GM18498 (cell line): Measurements from ENCODE around the gene CHAMP1.

Experiments used
- ATAC-seq: cut with Tn5 transposase; IDR thresholded peaks from one replicate; pipeline ENCODE4 v1.9.1; 2021; ENCODE audit warnings: mild to moderate bottlenecking, moderate library complexity; ENCODE audit not compliant: unreplicated experiment

CHAMP1 gene

DNA sequence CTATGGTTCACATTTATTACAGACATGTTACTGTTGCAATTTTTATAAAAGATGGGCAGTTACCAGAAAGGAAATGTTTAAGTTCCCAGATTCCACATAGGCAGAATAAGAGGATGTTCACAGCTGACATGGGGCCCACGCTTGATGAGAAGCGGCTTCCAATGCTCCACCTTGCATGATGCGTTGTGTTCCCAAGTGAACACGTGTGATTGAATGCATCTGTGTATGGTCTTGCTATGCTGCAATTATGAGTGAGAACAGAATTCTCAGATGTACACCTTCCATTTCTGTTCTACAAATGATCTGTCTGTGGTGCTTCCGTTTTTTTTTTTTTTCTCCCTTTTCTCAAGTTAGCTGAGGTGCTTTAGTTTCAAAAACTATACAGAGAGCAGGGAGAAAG lies 17.4 kb upstream of the CHAMP1 start:
- ATAC-seq: no peak

DNA sequence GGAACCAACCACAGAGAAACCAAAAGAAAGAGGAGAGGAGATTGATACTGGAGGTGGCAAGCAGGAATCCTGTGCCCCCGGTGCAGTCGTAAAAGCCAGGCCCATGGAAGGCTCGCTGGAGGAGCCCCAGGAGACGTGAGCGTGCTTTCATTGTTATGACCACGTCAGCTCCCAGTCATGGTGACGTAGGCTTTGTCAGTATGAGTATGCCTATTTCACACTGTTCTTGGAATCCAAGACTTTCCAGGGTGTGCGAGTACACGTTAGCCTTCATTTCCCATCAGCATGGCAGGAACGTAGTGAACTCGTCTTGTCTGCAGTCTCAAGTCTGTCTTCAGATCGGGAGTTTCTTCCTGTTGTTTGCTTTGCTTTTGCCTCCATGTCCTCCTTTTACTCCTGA lies 15.4 kb upstream of the CHAMP1 start:
- no peak for ATAC-seq

DNA sequence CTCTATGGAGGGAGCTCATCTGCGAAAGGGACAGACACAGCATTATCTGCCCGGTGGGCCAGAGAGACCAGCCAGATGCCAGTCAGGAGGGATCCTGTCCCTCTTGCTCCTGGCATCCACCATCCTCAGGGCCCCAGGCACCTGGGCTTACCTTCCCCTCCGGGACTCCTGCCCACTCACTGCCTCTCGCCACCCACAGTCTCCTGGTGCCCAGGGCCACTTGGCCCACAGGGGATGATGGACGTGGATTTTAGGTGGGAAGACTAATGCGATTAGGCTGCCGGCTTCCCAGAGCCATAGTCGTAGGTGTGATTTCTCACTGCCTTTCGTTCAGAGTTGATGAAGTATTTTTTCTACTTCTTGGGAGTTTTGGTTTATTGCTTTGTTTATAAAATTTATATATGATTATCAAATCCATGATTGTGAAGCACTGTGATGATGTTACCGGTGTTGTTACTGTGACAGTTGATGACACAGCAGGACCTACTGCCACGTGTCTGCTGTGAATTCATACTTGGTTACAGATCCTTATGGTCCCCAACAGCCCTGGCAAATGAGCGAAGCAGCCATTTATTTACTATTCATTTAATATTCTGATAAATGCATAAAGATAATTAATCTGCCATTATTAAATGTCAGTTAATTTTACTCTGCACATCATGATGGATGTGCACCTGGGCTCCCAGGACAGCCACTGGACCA lies 14.5 kb upstream of the CHAMP1 start:
- no peak for ATAC-seq

DNA sequence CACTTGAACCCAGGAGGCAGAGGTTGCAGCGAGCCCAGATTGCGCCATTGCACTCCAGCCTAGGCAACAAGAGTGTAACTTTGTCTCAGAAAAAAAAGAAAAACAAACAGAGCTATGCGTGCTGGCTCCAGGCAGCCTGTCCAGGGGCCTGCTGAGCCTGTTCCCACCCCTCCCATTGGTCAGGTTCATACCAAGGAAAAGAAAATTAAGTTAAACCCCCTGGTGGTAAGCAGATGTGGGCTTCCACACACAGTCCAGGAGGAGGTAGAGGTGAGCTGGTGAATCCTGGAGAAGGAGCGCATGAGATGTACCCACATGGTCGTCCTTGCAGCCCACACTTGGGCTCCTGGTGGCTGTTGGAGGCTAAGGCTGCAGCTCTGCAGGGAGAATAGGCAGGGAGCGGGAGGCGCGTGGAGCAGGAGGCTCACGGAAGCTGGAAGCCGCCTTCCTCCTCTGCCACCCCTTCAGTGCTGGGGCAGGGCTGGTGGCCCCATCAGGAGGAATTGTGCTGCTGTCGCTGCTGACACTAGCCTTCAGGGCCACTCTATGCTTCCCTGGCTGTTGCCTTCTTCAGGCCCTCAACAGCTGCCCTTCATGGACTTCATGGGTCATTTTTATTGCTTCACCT lies 10.5 kb upstream of the CHAMP1 start:
- no peak for ATAC-seq

DNA sequence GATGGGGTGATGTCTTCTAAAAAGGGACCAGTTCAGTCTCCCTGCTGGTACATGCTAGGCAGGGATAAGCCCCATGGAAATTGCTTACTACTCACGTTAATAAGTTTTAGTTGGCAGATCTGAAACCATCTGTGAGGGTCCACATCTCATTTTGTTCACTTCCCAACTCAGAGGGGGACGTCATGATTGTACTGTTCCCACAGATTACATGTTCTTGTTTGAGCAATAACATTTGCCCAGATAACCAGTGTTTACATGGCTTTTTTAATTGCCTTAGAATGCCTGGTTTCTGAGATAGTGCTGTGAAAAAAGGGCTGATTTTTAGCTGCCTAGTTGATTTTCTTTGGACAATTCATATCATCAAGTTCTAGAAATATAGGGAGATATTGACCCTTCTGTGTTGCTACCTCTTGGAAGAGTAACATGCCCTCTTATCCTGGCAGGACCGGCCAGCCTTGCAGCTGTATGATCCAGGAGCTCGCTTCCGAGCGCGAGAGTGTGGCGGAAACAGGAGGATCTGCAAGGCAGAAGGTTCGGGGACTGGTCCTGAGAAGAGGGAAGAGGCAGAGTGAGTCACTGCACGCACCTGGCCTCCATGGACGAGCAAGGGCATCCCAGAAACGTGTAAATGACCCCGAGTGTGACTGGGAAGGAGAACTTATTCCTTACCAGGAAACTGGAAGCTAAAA lies 9.8 kb upstream of the CHAMP1 start:
- ATAC-seq: no peak

DNA sequence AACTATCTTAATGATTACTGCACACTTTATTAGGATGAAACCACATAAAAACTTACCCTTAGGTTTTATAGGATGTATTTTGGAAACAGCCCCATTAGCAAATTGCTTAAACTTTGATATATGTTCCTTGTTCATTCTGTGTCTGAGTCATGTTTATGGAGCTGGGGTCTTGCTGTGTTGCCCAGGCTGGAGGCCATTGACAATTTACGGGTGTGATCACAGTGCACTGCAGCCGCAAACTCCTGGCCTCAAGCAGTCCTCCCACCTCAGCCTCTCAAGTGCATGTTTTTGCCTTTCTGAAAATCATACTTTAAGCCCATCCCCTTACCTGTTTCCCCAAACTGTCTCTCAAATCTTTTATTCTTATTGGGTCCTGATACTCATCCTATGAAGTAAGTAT lies 5.2 kb upstream of the CHAMP1 start:
- ATAC-seq: no peak

DNA sequence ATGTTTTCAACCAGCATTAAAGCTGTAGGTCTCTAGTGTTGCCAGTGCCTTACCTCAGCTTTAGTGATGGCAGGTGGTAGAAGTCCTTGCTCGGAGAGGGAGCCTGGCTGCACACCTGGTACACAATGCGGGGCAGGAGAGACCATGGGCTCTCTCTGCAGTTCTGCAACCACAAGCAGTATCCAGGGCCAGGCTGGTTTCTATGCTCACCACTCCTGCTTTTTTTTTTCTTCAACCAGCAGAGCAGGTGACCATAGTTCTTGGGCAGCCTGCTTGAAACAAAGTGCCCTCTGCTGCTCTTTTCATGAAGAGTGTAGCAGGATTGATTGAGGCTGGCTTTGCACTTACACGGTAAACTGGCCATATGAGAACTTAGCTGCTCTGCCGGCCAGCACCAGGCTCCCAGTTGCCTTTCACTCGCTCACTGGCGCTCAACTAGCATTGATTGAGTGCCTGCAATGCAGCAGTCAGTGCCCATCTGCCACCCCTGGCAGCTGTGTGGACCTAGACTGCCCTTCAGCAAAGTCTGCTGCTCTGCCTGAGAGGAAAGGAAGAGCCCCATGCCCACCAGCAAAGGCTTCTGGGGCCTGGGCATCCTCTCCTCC lies 4.4 kb upstream of the CHAMP1 start:
- no peak for ATAC-seq

DNA sequence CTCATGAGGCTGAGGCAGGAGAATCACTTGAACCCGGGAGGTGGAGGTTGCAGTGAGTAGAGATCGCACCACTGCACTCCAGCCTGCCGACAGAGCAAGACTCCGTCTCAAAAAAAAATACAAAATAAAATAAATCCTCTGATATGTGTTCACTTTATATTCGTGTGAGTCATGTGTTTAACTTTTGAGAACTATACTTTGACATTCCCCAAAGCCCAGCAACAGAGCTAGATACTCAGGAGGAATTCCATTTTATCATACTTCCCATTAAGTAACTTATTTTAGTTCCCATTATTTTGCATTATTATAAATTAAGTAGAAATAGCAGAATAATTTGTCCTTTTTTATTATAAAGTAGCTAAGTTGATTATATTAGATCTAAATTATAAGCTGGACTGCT lies 3.3 kb upstream of the CHAMP1 start:
- no peak for ATAC-seq

DNA sequence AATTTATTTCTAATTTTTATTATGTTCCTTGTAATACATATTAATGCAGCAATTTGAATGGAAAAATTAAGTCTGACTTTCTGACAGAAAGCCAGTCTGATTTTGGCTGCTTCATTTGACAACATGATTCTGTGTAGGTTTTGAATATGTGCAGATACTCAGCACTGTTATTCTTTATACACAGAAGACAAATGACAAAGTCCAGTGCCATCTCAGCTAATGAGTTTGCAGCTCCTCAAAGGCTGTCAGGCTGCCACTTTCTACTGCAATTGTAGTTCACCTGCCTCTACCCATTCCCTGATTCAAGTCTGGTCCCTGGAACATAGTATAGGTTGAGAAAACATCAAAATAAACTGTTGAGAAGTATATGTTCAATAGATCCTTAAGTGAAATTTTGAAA lies 2.9 kb upstream of the CHAMP1 start:
- ATAC-seq: no peak

DNA sequence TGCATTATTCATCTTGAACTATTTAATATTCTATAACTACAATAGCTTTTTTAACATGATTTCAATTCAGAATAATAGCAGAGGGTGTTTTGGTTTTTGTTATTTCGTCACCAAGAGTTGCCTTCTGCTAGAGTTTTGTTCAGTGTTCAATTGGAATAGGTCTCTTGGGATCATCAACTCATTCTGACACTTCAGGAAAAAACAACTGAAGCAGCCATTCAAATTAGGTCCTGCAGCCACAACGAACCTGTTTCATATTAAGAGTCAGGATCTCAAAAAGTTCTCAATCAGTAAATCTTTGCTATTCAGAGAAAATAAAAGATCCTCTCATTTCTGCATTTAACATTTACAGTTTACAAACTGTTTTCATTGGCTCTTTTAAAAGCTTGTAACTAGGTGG lies 2.4 kb upstream of the CHAMP1 start:
- no peak for ATAC-seq

DNA sequence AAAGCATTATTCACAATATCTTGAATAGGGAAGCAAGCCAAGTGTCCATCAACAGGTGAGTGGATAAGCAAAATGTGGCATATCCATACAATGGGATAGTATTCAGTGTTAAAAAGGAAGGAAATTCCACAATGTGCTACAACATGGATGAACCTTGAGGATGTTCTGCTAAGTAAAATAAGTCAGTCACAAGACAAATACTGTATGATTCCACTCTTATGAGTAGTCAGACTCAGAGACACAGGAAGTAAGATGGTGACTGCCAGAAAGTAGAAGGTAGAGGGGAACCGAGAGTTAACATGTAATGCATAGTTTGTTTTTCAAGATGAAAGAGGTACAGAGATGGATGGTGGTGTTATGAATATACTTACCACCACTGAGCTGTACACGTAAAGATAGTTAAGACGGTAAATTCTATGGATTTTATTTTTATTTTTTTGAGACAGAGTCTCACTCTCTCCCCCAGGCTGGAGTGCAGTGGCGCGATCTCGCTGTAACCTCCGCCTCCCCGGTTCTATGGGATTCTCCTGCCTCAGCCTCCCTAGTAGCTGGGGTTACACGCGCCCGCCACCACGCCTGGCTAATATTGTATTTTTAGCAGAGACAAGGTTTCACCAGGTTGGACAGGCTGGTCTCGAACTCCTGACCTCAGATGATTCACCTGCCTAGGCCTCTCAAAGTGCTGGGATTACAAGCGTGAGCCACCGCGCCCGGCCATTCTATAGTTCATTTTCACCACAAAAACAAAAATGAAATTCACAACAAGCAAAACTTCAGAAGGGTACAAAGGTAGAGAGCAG lies 1.0 kb upstream of the CHAMP1 start:
- no peak for ATAC-seq

DNA sequence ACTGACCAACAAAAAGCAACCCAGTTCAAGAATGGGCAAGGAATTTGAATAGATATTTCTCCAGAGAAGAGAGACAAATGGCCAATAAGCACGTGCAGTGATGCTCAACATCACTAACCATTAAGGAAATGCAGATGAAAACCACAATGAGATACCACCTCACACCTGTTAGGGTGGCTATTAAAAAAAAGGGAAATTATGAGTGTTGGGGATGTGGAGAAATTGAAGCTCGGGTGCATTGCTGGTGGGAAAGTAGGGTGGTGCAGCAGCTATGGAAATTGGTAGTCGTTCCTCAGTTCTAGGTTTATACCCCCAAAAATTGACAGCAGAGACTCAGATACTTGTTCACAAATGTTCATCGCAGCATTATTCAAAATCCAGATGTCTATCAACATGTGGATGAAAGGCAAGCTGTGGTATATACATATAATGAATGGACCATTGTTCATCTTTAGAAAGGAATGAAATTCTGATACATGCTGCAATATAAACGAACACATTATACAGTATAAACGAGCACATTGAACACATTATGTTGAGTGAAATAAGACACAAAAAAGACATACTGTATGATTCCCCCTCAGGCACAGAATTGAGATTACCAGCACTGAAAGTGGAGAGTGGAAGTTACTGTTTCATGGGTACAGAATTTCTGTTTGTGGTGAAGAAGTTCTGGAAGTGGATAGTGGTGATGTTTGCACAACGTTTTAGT lies 927 bp downstream of the CHAMP1 start:
- no peak for ATAC-seq

DNA sequence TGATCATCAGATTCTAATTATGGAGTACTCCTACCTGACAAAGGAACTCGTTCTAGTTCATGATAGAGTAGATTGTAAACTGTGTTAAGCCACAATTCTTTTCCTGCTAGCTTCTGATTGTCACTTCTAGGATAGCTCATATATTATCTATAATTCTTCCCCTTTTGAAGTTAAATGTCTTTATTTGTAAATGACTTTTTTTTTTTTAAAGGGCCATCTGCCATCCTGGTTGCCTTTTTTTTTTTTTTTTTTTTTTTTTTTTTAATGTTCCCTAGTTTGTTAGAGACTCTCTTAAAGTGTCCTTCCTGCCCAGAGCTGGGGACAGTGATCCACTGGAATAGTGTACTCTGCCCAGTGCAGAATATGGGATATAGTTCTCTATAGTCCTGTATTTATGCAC lies 4.3 kb downstream of the CHAMP1 start:
- ATAC-seq: no peak

DNA sequence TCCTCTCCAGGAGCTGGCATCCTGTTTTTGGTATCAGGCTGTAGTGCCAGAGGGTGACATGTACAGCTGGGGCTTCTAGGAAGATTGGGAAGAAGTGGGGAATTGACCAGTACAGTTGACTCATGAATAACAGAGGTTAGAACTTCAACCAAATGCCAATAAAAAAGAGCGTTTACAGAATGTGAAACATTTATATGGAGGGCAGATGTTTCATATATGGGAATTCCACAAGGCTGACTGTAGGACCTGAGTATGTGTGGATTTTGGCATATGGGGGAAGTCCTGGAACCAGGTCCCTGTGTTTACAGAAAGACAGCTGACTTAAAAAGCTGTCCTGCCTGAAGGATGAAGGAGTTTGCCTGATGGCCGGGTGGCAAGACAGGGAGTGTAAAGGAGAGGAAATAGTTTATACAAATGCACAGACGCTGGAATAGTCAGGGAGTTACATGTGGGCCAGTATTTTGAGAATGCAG lies 5.2 kb downstream of the CHAMP1 start:
- ATAC-seq: no peak

DNA sequence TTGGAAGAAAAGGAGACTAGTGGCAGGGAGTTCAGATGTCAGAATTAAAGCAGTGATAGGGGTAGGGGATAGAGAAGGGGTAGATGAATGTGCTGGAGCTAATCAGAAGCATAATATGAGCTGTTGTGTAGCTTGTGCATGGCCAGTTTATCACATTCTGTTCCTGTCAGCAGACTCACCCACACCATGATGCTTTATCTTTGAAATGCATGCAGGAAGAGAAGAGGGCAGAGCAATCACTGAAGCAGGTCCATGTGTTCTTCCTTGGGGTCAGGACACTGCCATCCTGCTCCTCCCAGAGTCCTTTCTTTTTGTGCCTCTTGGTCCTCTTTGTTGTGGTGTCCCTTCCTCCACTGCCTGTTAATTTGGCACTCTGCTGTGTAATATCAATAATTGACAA lies 5.8 kb downstream of the CHAMP1 start:
- no peak for ATAC-seq

DNA sequence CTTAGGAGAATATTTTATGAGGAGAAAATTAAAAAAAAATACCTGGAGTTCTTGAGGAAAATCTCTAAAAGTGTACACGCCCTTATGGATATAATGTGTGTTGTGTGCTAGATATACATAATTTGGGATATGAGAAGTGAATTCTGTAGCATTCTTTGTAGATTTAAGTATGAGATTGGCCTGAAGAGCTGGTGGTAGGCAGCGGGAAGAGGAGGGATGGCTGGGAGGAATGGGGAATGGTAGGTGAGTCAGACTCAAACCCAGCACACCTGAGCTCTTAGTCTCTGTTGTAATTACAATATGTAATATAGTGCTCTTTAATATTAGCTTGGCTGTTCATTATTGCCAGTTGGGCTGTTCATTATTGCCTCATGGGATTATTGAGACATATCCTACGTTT lies 7.0 kb downstream of the CHAMP1 start:
- no peak for ATAC-seq

DNA sequence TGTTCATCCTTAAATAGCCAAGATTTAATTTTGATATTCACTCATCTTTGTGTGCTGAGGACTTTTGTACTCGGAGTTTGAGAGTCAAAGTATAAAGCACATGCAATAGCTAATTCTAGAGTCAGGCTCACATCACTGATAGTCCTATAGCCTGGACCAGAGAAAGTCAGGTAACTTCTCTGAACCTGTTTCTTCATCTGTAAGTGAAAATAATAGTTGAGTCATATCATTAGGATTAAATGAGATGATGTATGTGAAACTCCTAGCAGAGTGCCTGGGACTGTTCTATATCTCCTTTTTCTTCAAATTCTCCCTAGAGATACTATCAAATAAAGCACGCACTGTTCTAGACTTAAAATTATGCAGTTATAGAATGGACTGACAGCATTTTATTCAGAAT lies 9.0 kb downstream of the CHAMP1 start:
- no peak for ATAC-seq

DNA sequence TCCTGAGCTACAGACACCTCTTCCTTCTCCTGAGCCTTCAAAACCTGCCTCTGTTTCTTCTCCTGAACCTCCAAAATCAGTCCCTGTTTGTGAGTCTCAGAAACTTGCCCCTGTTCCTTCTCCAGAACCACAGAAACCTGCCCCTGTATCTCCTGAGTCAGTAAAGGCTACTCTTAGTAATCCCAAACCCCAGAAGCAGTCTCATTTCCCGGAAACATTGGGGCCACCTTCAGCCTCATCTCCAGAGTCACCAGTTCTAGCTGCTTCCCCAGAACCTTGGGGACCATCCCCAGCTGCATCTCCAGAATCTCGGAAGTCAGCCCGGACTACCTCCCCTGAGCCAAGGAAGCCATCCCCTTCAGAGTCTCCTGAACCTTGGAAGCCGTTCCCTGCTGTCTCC lies 10.0 kb downstream of the CHAMP1 start:
- ATAC-seq: no peak

DNA sequence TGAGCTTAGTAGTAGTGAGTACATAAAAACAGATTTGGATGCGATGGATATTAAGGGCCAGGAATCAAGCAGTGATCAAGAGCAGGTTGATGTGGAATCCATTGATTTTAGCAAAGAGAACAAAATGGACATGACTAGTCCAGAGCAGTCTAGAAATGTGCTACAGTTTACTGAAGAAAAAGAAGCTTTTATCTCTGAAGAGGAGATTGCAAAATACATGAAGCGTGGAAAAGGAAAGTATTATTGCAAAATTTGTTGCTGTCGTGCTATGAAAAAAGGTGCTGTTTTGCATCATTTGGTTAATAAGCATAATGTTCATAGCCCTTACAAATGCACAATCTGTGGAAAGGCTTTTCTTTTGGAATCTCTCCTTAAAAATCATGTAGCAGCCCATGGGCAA lies 11.4 kb downstream of the CHAMP1 start:
- ATAC-seq: no peak

DNA sequence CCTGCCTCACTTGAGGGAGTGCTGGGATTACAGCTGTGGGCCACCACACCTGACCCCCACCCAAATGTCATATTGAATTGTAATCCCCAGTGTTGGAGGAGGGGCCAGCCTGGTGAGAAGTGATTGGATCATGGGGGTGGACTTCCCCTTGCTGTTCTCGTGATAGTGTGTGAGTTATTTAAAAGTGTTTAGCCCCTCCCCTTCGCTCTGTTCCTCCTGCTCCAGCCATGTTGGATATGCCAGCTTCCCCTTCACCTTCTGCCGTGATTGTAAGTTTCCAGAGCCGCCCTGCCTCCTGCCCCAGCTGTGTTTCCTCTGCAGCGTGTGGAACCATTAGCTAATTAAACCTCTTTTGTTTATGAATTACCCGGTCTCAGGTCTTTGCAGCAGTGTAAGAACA lies 13.7 kb downstream of the CHAMP1 start:
- ATAC-seq: no peak
